Bronchial smooth muscle cell (primary cell): ENCODE results near the gene GAB3. TPM values are rescaled to one million over a fixed set of nuclear protein-coding genes. Genes with fewer than 3 reads are reported as not detected.

Experiments
- total RNA-seq: library from RNA; depleted of rRNA; stranded (reverse); fragments of >200 nt; gene quantifications from 2 replicates; pipeline ENCODE4 v1.2.1, GENCODE V29; 2014

Gene GAB3, protein sequence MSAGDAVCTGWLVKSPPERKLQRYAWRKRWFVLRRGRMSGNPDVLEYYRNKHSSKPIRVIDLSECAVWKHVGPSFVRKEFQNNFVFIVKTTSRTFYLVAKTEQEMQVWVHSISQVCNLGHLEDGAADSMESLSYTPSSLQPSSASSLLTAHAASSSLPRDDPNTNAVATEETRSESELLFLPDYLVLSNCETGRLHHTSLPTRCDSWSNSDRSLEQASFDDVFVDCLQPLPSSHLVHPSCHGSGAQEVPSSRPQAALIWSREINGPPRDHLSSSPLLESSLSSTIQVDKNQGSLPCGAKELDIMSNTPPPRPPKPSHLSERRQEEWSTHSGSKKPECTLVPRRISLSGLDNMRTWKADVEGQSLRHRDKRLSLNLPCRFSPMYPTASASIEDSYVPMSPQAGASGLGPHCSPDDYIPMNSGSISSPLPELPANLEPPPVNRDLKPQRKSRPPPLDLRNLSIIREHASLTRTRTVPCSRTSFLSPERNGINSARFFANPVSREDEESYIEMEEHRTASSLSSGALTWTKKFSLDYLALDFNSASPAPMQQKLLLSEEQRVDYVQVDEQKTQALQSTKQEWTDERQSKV
- total RNA-seq, result 2.0 and 3.0 TPM in 2 replicates

DNA sequence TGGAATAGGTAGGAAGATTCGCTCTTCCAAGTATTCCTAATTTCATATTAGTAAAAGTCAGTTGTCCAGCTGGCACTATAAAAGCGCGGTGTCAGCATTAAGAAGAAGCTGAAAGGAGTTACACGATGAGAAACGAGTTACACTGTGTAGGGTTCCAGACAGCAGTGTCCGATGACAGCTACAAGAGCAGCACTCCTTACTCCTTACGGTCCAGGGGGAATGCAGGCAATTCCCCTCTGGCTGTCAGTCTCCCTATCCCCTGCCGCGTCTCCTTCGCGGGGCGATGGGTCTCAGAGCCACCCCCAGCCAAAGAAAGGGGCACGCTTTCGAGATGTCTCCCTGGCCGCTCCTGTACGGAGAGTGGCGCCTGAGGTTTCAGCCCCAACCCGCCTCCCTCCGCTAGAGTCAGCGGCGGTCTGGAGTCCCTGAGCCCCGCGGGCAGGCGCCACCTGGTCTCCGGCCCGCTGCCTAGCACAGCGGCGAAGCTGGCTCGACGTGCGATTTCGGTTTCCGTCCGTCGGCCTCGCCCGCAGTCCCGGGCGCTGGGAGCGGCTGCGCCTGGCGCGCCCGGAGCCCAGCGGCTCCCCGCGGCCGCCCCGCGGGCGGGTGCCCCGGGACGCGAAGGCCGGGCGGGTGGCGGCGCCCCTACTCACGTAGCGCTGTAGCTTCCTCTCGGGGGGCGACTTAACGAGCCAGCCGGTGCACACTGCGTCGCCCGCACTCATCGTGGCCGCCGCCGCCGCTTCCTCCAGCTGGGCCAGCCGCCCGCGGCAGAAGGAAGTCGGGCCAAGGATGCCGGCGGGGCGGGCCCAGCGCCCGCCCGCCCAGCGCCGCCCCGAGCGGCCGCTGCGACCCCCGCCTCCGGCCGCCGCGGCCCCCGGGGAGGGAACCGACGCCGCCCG is at the start of gene GAB3:
GAB3 (minus strand) TSS at position 777 of the 902 bp plus-strand sequence; CDS start at position 725, 52 bp downstream.

DNA sequence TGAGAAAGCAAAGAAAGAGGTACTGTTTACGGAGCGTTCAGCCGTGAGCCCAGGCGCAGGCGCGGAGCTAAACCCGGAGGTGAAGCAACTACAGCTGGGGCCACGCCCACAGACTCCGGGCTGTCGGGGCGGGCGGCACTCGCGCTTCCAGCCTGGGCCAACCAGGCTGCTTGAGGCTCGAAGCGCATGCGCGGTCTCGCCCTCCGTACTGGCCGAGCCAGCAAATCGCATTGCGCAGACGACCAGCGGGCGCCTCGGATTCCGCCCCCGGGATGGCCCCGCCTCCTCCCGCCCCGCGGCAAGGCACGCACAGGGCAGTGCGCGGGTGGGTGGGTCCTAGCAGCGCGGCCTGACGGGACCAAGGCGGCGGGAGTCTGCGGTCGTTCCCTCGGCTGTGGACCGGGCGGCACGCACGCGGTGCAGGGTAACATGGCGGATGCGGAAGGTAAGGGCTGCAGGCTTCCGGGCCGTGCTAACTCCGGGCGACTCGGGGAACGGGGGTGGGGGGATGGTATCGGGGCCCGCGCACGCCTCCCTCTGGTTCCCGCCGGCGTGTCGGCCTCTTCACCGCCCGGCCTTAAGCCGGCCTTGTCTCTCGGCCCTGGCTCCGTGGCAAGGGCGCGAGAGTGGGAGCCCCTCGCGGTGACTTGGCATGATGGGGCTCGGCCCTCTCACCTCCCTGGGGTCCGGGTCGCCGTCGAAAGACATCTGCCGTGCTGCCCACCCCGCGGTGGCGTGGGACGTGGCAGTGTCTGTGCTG is 11.8 kb upstream of the GAB3 start, which contains the start of gene DKC1:
DKC1 (plus strand) TSS at position 328 of the 760 bp plus-strand sequence; CDS start at position 430, 102 bp downstream.

GRCh38 chrX:154653413-154653812 is 97.5 kb downstream of the GAB3 start, which contains the start of gene CTAG2:
CTAG2 (minus strand) TSS chrX:154653579; CDS start chrX:154653515, 64 bp downstream.

Other genes starting within 250 kb of the GAB3 start
- 24.6 and 34.3 TPM in 2 replicates for gene FAM3A, start 234.8 kb downstream of the GAB3 start, total RNA-seq
- gene G6PD, start 204.2 kb downstream of the GAB3 start, total RNA-seq, result 103 and 153 TPM in 2 replicates
- gene IKBKG, start 203.5 kb downstream of the GAB3 start, total RNA-seq, result 16.8 and 18.0 TPM in 2 replicates
- not detected in 2 replicates for gene CTAG1A, start 165.9 kb downstream of the GAB3 start, total RNA-seq
- not detected in 2 replicates for gene CTAG1B, start 131.8 kb downstream of the GAB3 start, total RNA-seq
- gene CTAG2, start 97.5 kb downstream of the GAB3 start, total RNA-seq, result not detected in 2 replicates
- 29.2 and 36.2 TPM in 2 replicates for gene DKC1, start 11.8 kb upstream of the GAB3 start, total RNA-seq
- 32.0 and 42.9 TPM in 2 replicates for gene MPP1, start 54.4 kb upstream of the GAB3 start, total RNA-seq
- not detected in 2 replicates for gene SMIM9, start 83.6 kb upstream of the GAB3 start, total RNA-seq
- gene F8A1, start 135.3 kb upstream of the GAB3 start, total RNA-seq, result 1.1 and 2.0 TPM in 2 replicates